ENCODE data around the gene PTGFRN.
"Not testable (repeated sequence)": the region's sequence is repeated elsewhere in the genome, so short reads cannot be mapped to it uniquely, and the experiment has no call there.

The PTGFRN gene

GRCh38 chr1:116972674-116973030 lies 62.9 kb downstream of the PTGFRN start:
- no peak for DNase-seq

DNA sequence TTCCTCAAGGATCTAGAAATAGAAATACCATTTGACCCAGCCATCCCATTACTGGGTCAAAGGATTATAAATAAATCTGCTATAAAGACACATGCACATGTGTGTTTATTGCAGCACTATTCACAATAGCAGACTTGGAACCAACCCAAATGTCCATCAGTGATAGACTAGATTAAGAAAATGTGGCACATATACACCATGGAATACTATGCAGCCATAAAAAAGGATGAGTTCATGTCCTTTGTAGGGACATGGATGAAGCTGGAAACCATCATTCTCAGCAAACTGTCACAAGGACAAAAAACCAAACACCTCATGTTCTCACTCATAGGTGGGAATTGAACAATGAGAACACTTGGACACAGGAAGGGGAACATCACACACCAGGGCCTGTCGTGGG lies 70.6 kb downstream of the PTGFRN start:
- not testable (repeated sequence) for DNase-seq

- DNase-seq: no peak
These were observed 71.9 kb downstream of the PTGFRN start for GRCh38 chr1:116981521-116982037.

- no peak for DNase-seq
These were observed 72.7 kb downstream of the PTGFRN start for GRCh38 chr1:116982319-116983004.

GRCh38 chr1:116983112-116983511 lies 73.4 kb downstream of the PTGFRN start:
- no peak for DNase-seq

DNA sequence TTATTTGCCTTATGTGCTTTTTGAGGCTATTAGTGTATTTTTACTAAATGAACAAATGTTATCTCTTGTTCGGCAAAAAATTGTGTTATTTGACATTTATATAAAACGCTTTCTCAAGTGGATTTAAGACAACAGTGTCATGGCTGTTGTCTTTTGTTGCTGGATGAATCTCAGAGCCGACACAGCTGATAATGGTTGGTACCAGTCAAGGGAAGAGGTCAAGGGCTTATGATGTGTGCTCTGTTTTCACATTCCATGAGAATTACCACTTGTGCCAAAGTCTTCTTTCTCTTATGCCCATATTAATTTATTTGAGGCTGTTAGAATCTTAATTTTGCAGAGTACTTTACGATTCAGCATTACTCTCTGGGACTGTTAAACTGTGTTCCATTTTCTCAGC lies 74.0 kb downstream of the PTGFRN start:
- DNase-seq: no peak

- DNase-seq: no peak
These were observed 74.9 kb downstream of the PTGFRN start for GRCh38 chr1:116984406-116985160.

- DNase-seq: no peak
These were observed 76.9 kb downstream of the PTGFRN start for GRCh38 chr1:116986421-116987255.

DNA sequence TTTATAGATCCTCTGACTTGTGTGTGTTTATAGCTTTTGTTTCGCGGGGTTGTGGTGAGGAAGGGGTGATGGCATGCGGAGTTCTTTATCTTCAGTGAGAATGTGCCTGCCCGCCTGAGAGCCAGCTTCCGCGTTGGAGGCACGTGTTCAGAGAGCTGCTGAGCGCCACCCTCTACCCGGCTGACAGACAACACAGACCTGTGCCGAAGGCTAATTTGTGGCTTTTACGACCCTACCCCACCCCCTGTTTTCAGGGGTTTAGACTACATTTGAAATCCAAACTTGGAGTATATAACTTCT lies 77.5 kb downstream of the PTGFRN start:
- peak; percentile 7 for DNase-seq

DNA sequence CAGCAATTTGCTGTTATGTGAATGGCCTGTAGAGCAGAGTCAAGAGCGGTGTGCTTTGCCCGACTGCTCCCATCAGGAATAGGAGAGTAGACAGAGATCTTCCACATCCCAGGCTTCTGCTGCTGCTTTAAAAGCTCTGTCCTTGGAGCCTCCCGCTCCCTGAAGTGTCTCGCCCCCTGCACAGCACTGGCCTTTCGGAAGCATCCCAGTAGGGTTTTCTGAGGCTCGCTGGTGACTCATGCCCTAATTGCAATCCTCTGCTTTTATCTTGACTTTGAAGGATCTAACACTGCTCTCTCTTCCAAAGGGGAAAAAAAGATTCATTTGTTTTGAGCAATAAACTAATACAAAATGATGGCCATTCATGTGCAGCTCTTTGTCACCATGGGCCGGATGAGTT lies 78.5 kb downstream of the PTGFRN start:
- no peak for DNase-seq

DNA sequence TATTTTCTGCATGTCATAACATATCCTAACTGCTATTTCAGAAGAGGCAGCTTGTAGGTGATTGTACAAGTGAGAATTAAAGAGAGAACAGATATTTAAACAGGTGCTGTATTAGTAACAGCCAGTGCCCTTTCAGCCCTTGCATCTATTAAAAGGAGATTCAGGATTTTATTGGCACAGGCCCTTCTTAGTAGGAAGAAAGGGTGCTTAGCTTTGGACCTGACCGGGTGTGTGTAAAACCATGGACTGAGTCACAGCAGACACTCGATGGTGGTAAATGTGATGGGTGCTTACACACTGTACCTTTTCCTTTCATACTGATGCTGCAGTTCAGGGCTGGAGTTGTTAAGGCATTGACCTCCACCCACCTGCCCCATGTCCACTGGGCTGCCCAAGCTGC lies 79.2 kb downstream of the PTGFRN start:
- no peak for DNase-seq

- DNase-seq: no peak
These were observed 80.1 kb downstream of the PTGFRN start for GRCh38 chr1:116989835-116990234.

DNA sequence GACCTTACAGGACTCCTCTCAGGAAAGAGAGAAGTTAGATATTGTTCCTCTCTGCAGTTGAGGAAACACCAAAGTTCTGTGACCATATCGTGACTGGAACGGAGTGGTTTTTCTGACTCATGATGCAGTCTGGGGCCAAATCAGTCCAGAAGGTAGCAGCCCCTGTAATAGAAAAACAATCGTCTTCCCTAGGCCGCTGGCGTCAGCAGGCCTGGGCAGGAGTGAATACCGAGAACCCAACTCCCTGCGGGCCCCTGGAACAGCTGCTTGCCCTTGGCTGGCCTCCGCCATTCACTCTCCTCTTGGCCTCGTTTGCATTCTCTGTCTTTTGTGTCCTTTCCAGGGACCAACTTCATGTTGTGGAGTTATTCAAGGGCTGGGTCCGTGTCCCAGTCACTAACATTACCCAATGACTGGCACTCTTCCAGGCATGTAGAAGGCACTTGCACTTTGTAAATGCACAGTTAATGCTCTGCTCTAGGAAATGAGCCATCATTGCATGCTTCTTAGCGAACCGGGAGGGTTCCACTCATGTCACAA lies 81.0 kb downstream of the PTGFRN start:
- DNase-seq: no peak

DNA sequence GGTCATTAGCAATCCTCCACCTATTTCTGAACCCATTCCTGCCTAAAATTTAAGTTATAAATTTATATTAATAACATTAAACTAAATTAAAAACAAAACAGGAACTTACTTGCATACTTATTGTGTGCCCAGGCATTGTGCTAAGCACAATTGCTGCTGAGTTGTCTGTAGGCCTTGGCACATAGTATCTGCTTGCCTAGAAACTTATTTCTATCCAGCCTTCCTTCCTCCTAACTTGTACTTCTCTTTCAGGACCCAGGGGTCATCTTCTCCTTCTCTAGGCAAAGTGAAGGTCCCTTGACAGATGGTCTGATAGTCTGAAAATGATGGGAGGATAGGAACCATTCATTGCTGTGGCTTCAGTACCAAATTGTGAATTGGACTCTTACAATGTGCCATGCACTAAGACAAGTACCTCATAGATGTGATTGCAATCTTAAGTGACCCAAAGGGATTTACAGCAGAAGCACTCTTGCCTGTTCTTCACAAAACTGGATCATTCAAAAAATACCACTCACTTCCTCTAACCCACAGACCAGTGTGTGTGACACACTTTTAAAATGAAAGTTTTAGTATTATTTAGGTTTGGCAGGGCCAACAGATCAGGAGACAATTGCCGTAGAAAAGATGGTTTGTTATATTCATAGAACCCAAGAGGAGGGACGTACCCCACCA lies 81.6 kb downstream of the PTGFRN start:
- DNase-seq: no peak

DNA sequence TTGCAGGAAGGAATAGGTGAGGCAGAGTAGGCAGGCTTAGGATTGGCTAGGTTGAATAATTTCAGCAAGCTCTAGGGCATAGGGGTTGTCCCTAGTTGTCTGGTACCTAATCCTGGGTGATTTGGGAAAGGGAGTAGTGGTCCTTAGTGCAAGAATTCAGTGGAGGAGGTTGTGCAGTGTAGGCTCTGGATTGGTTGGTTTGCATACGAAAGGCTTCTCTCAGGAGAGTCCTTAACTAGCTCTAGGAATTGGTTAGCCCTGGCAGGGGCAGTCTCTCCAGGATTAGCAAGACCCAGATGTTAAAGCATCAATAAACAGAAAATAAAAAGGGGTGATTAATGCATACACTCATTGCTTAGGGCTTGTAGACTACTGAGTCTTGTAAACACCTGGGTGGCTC lies 82.2 kb downstream of the PTGFRN start:
- DNase-seq: no peak

GRCh38 chr1:116993286-116993685 lies 83.6 kb downstream of the PTGFRN start:
- no peak for DNase-seq

DNA sequence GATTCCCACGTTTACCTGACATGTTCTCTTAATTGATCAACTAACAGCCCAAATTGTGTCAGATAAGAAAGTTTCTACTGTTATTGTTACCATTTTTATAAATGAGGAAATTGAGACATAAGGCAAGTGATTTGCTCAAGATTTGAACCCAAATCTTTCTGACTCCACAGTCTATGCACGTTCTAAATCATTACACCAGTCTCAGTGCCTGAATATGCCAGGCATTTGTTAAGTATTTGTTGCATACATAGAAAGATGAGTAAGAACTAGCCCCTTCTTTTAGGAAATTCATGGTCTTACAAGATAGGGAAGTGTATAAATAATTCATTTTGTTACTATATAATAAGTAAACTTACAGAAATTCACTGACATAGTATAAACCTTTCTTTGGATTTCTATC lies 84.7 kb downstream of the PTGFRN start:
- DNase-seq: no peak

DNA sequence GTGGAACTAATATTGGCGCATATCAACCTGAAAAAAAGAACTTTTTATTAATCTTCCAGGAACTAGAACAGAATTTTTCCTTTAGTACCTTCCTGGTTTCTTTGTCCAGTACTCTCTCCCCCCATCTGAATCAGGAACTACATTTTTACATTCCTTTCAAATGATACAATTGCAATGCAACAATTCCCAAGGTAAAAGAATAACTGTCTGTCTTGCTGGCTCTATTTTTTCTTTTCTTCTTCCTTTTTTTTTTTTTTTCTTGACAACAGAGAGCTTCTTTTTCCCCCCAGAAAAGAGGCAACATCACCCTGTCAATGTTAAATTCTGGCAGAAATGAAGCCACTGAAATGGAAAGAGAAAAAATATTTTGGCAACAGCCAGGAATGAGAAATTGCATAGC lies 87.3 kb downstream of the PTGFRN start:
- no peak for DNase-seq

DNA sequence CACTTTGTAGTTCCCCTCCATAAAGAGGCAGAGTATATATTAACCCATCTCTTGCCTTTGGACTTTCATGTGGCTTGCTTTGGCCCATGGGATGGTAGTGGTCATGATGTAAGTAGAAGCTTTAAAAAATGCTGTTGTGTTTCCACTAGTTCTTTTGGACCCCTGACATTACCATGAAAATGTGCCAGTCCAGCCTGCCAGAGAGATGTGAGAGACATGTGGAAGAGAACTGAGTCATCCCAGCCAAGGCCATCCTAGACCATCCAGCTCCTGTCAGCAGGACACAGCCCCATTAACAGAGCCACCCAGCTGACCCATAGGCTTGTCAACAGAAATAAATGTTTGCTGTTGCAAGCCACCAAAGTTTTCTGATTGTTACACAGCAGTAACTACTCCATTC lies 87.9 kb downstream of the PTGFRN start:
- DNase-seq: no peak

GRCh38 chr1:116999596-116999995 lies 89.9 kb downstream of the PTGFRN start:
- no peak for DNase-seq

GRCh38 chr1:117000142-117000541 lies 90.4 kb downstream of the PTGFRN start:
- no peak for DNase-seq

GRCh38 chr1:117001254-117001927 lies 91.7 kb downstream of the PTGFRN start, which contains the start of gene CD101:
Gene CD101 (plus strand): TSS chr1:117001760. CDS start chr1:117001818, 58 bp downstream.
- DNase-seq: no peak

All from RPMI8226 (cell line).